H1 (cell line): ENCODE measurements around the gene ZDHHC5. TPM values are rescaled to one million over a fixed set of nuclear protein-coding genes. Genes with fewer than 3 reads are reported as not detected.

Experiments used
- ASH2L ChIP-seq: fragments of 200-600, 300-600 bp; sonication (generic); IDR thresholded peaks from one replicate; pipeline ENCODE4 v1.7.1; 2017; ENCODE audit warnings: low read length
- CBX5 ChIP-seq: fragments of 300-800, 300-1000 bp; sonication (generic); IDR thresholded peaks from 2 replicates; pipeline ENCODE4 v1.7.1; 2016; ENCODE audit warnings: antibody characterized with exemption, low read length, low read depth
- CTCF ChIP-seq, 3 experiments: IDR thresholded peaks; 1 replicate in 2 of 3; 2 replicates in 1 of 3; pipeline versions ENCODE4 v1.5.1 to v1.6.1; 2011; ENCODE audit warnings: low read length in 3 of 3, mild to moderate bottlenecking in 3 of 3, inconsistent platforms in 2 of 3, low read depth in 1 of 3, moderate library complexity in 1 of 3; ENCODE audit not compliant: insufficient read depth in 1 of 3; ENCODE audit errors: control extremely low read depth in 1 of 3
- EP300 ChIP-seq, 2 experiments: IDR thresholded peaks; 1 replicate in 1 of 2; 2 replicates in 1 of 2; pipeline ENCODE4 v1.6.1; 2011 to 2012; ENCODE audit warnings: low read depth in 2 of 2, low read length in 2 of 2, mild to moderate bottlenecking in 2 of 2, borderline replicate concordance in 1 of 2, inconsistent platforms in 1 of 2, moderate library complexity in 1 of 2
- POU5F1 ChIP-seq: IDR thresholded peaks from 2 replicates; pipeline ENCODE4 v1.6.1; 2011; ENCODE audit warnings: low read depth, mild to moderate bottlenecking, low read length, moderate library complexity
- SUZ12 ChIP-seq: fragments of 200-600 bp; sonication (generic); IDR thresholded peaks from 2 replicates; pipeline ENCODE4 v1.6.1; 2012; ENCODE audit warnings: mild to moderate bottlenecking, inconsistent platforms, low read length, moderate library complexity, mixed read lengths
- ZNF274 ChIP-seq: IDR thresholded peaks from 2 replicates; pipeline ENCODE4 v1.7.0; 2012; ENCODE audit warnings: low read length, borderline replicate concordance; ENCODE audit errors: extremely low read depth
- polyA plus RNA-seq, 7 experiments: library from polyadenylated mRNA; depleted of rRNA in 3 of 7; stranded (reverse) in 5 of 7; unstranded in 2 of 7; fragments of >200 nt in 5 of 7; fragments of 200-250 nt in 2 of 7; gene quantifications; 1 replicate in 5 of 7; 2 replicates in 1 of 7; 4 replicates in 1 of 7; pipeline versions ENCODE4 v1.2.1 to v1.2.3, GENCODE V29; 2011 to 2013; ENCODE audit warnings: missing spikeins in 2 of 7, mixed read lengths in 2 of 7
- total RNA-seq: library from RNA; stranded (reverse); fragmentation: NEBNext Ultra II Directional; extraction: Animal tissue kit (Norgen Biotek cat#: 25700); gene quantifications from 2 replicates; pipeline ENCODE4 v1.2.1, GENCODE V29; 2021

The ZDHHC5 gene
- total and polyA plus RNA-seq, 2 of the 8 experiments (the other 6 are each of a cell fraction or from before 2014, with no cell fraction given) = 40.0 to 56.3 TPM

- TF ChIP-seq SUZ12 = no peak
- TF ChIP-seq POU5F1 = no peak
- no peak for TF ChIP-seq CTCF (IDR thresholded peaks at IDR 0.05; ENCODE audit: control extremely low read depth in 1 of 3, insufficient read depth in 1 of 3, low read depth in 1 of 3, low read length in 3 of 3)
- no peak for TF ChIP-seq CBX5
- TF ChIP-seq ZNF274 = no peak
- TF ChIP-seq ASH2L = no peak
- no peak for TF ChIP-seq EP300 (IDR thresholded peaks at IDR 0.05; ENCODE audit: borderline replicate concordance in 1 of 2, low read depth in 2 of 2, low read length in 2 of 2)
Observed at GRCh38 chr11:57649826-57650738, 17.8 kb upstream of the ZDHHC5 start, which contains the start of gene YPEL4 (continued).
